Measurements from ENCODE around the gene ZNF569.
"Not testable (repeated sequence)": the region's sequence is repeated elsewhere in the genome, so short reads cannot be mapped to it uniquely, and the experiment has no call there.

ZNF569 gene

DNA sequence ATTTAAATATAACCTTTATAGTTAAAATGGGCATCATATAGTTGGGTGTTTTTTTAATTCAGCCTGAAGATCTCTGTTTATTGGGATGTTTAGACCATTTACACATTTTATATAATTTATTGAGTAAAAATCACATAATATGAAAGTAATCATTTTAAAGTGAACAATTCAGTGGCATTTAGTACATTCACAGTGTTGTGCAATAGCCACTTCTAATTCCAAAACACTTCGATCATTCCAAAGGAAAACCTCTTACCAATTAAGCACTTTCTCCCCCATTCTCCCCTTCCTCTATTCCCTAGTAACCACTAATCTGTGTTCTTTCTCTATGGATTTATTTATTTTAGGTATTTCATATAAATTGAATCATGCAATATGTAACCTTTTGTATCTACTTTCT is 66.2 kb downstream of the ZNF569 start:
- DNase-seq (ENCODE audit: low spot score) = no peak

DNA sequence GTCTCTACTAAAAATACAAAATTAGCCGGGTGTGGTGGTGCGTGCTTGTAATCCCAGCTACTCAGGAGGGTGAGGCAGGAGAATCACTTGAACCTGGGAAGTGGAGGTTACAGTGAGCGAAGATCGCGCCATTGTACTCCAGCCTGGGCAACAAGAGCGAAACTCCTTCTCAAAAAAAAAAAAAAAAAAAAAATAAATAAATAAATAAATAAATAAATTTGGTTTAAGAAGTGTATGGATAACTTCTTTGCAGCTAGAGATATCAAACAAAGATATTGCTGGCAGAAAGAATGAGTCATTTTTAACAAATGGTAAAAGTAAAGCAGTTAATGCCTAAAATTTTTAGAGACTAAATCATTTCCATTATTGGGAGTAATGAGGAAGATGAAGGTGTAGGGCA is 75.8 kb downstream of the ZNF569 start:
- not testable (repeated sequence) for DNase-seq (ENCODE audit: low spot score)

DNA sequence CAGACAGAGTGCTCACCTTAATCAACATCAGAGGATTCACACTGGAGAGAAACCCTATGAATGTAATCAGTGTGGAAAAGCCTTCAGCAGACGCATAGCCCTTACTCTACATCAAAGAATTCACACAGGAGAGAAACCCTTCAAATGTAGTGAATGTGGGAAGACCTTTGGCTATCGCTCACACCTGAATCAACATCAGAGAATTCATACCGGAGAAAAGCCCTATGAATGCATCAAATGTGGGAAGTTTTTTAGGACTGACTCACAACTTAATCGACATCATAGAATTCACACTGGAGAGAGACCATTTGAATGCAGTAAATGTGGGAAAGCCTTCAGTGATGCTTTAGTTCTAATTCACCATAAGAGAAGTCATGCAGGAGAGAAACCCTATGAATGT is 78.0 kb downstream of the ZNF569 start:
- no peak for DNase-seq (ENCODE audit: low spot score)

DNA sequence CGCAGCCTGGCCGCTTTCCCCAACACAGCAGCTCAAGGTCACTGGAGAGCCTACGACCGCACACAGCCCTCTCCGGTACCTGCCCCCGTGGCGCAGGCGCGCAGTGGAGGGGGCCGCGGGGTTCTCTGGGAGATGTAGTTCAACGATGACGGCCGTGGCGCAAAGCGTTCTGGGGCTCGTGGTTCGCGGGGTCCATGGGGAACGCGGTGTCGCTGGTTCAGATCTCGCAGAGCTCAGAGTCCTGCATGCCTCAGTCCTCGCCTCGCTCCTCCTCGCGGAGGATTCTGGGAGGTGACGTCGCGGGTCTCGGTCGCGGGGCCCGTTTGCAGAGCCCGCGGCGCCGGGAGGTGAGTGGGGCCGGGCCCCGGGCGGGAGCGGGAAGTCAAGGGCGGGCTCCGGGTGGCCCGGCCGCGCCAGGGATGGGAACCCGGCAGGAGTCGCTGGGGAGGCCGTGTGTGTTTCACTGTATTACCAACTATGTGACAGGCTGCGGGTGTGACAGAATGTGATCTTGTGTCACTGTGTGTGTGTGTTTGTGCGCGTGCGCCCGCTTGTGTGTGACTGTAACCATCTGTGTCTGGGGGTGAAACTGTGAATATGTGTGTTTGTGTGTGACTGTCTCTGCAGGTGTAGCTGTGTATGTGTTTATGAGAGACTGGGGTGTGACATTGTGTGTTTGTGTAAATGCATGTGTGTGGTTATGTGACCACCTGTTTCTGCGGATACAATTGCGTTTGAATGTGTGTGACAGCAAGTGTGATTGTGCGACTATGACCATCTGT is 96.2 kb downstream of the ZNF569 start, which contains the start of gene ZNF527:
ZNF527 (plus strand) TSS at position 220 of the 782 bp plus-strand sequence. CDS start 3,100 bp downstream, outside the sequence.
- peak; percentile 99 for DNase-seq (ENCODE audit: low spot score)

DNA sequence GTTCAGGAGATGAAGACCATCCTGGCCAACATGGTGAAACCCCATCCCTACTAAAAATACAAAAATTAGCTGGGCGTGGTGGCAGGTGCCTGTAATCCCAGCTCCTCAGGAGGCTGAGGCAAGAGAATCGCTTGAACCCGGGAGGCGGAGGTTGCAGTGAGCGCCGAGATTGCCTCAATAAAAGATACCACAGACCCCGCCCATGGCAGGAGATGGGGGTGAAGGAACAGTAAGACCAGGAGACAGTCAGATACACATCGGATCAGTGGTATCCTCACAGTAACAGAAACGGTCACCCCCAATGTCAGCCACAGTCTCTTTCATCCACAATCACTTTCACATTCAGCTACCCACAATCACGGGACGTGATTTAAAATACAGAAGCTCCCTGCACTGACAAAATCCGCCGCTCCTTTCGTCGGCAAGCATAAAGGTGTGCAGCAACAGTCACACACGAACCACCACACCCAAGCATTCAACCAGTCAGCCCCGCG is 96.8 kb downstream of the ZNF569 start:
- not testable (repeated sequence) for DNase-seq (ENCODE audit: low spot score)

DNA sequence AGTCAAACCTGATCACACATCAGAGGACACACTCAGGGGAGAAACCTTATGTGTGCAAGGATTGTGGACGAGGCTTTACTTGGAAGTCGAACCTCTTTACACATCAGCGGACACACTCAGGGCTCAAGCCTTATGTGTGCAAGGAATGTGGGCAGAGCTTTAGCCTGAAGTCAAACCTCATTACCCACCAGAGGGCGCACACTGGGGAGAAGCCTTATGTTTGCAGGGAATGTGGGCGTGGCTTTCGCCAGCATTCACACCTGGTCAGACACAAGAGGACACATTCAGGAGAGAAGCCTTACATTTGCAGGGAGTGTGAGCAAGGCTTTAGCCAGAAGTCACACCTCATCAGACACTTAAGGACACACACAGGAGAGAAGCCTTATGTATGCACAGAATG is 104.5 kb downstream of the ZNF569 start:
- no peak for DNase-seq (ENCODE audit: low spot score)

DNA sequence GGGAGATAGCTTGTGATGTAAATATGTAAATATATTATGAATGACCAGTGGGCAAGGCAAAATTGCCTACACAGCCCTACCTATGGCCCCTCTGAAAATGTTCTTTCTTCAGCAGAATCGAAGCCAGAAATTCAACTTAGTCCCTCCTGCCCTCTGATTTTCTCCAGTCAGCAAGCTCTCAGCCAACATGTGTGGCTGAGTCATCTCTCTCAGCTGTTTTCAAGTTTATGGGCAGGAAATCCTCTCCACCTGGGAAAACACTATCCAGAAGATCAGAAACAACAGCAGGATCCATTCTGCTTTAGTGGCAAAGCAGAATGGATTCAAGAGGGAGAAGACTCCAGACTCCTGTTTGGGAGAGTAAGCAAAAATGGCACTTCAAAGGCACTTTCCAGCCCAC is 105.2 kb downstream of the ZNF569 start:
- DNase-seq (ENCODE audit: low spot score) = no peak

All from Ammon's horn (tissue), 1 donor.